IMR-90 (cell line): ENCODE data around the gene DDX31. TPM values are rescaled to one million over a fixed set of nuclear protein-coding genes. Genes with fewer than 3 reads are reported as not detected.

Experiments
- ATAC-seq: fragments of 200-7000 bp; cut with Tn5 transposase; 2 replicates; pipeline ENCODE4 v1.9.1; 2020; ENCODE audit warnings: low read depth, mild to moderate bottlenecking, moderate library complexity
- BruUV-seq: library from RNA; stranded (reverse); fragments of 400-500 nt; replicated peaks from 2 replicates; lab custom pipeline; 2021; lab: Mats Ljungman, UMichigan
- CTCF ChIA-PET: fragments of 300-600 bp; formaldehyde crosslinking; extraction: SDS; loops from one replicate; lab custom pipeline; 2021; ENCODE audit warnings: antibody characterized with exemption; lab: Yijun Ruan, JAX
- POLR2A ChIA-PET: fragments of 300-600 bp; sonication (Branson Sonifier 250); formaldehyde crosslinking; loops from one replicate; lab custom pipeline; 2022; ENCODE audit warnings: antibody characterized with exemption; ENCODE audit not compliant: unreplicated experiment; lab: Charles Lee
- DNase-seq: peaks from one replicate; pipeline ENCODE4 v3.0.0; 2013
- H2AFZ ChIP-seq: replicated peaks from 2 replicates; pipeline ENCODE3; 2013; ENCODE audit warnings: low read length, mild to moderate bottlenecking; ENCODE audit not compliant: poor library complexity
- H2AK5ac ChIP-seq: 2 replicates; pipeline ENCODE4 v1.6.1; 2013; ENCODE audit warnings: low read depth, low read length, inconsistent platforms
- H2AK9ac ChIP-seq: replicated peaks from 2 replicates; pipeline ENCODE3; 2013; ENCODE audit warnings: mild to moderate bottlenecking, low read depth, low read length, moderate library complexity; ENCODE audit not compliant: poor library complexity
- H2BK120ac ChIP-seq: 2 replicates; pipeline ENCODE4 v1.6.1; 2013; ENCODE audit warnings: low read depth, low read length, inconsistent platforms
- H2BK15ac ChIP-seq: 3 replicates; pipeline ENCODE4 v1.6.1; 2013; ENCODE audit warnings: low read depth, low read length, inconsistent platforms
- H2BK20ac ChIP-seq: 2 replicates; pipeline ENCODE4 v1.6.1; 2013; ENCODE audit warnings: low read depth, mild to moderate bottlenecking, inconsistent platforms, low read length, moderate library complexity
- H2BK5ac ChIP-seq: 2 replicates; pipeline ENCODE4 v1.6.1; 2013; ENCODE audit warnings: mild to moderate bottlenecking, low read depth, low read length, inconsistent platforms; ENCODE audit not compliant: poor library complexity, severe bottlenecking
- H3K14ac ChIP-seq: replicated peaks from 2 replicates; pipeline ENCODE4 v1.6.1; 2013; ENCODE audit warnings: low read depth, low read length, inconsistent platforms
- H3K18ac ChIP-seq: 2 replicates; pipeline ENCODE4 v1.6.1; 2013; ENCODE audit warnings: low read depth, low read length, control low read depth
- H3K23ac ChIP-seq: 2 replicates; pipeline ENCODE4 v1.6.1; 2013; ENCODE audit warnings: low read depth, low read length, inconsistent platforms
- H3K27ac ChIP-seq: 2 replicates; pipeline ENCODE4 v1.5.1; 2013; ENCODE audit warnings: mild to moderate bottlenecking, control low read depth, low read length; ENCODE audit not compliant: insufficient read depth
- H3K27me3 ChIP-seq: 2 replicates; pipeline ENCODE4 v1.6.1; 2013; ENCODE audit warnings: low read length; ENCODE audit not compliant: control insufficient read depth, insufficient read depth
- H3K36me3 ChIP-seq: 2 replicates; pipeline ENCODE4 v1.6.1; 2013; ENCODE audit warnings: low read length, mixed read lengths; ENCODE audit not compliant: control insufficient read depth, insufficient read depth
- H3K4ac ChIP-seq: 2 replicates; pipeline ENCODE4 v1.6.1; 2013; ENCODE audit warnings: low read depth, low read length, inconsistent platforms
- H3K4me1 ChIP-seq: 2 replicates; pipeline ENCODE4 v1.6.1; 2013; ENCODE audit warnings: low read length, mixed read lengths; ENCODE audit not compliant: control insufficient read depth, insufficient read depth
- H3K4me2 ChIP-seq: 2 replicates; pipeline ENCODE4 v1.6.1; 2013; ENCODE audit warnings: low read depth, mild to moderate bottlenecking, control low read depth, low read length, moderate library complexity
- H3K4me3 ChIP-seq: 2 replicates; pipeline ENCODE4 v1.5.1; 2013; ENCODE audit warnings: low read depth, mild to moderate bottlenecking, control low read depth, low read length, moderate library complexity; ENCODE audit not compliant: insufficient read depth
- H3K56ac ChIP-seq: 2 replicates; pipeline ENCODE4 v1.6.1; 2013; ENCODE audit warnings: low read length, inconsistent platforms; ENCODE audit not compliant: insufficient read depth; ENCODE audit errors: extremely low read depth
- H3K79me1 ChIP-seq, 2 experiments: 2 replicates each; pipeline ENCODE4 v1.6.1; 2013; ENCODE audit warnings: low read length in 2 of 2, inconsistent platforms in 1 of 2, low read depth in 1 of 2
- H3K9ac ChIP-seq: 2 replicates; pipeline ENCODE4 v1.6.1; 2013; ENCODE audit warnings: low read depth, low read length, control low read depth
- H3K9me1 ChIP-seq: 2 replicates; pipeline ENCODE4 v1.6.1; 2013; ENCODE audit warnings: low read length, inconsistent platforms; ENCODE audit not compliant: insufficient read depth
- H3K9me3 ChIP-seq: 2 replicates; pipeline ENCODE4 v1.6.1; 2013; ENCODE audit warnings: low read length; ENCODE audit not compliant: control insufficient read depth, insufficient read depth
- H4K20me1 ChIP-seq: 2 replicates; pipeline ENCODE4 v1.6.1; 2013; ENCODE audit warnings: low read length, inconsistent platforms; ENCODE audit not compliant: insufficient read depth
- H4K5ac ChIP-seq: 2 replicates; pipeline ENCODE4 v1.6.1; 2013; ENCODE audit warnings: mild to moderate bottlenecking, low read depth, low read length, control low read depth
- H4K8ac ChIP-seq, 2 experiments: 2 replicates each; pipeline ENCODE4 v1.6.1; 2013; ENCODE audit warnings: low read depth in 2 of 2, low read length in 2 of 2, control low read depth in 1 of 2, inconsistent platforms in 1 of 2
- H4K91ac ChIP-seq: 2 replicates; pipeline ENCODE4 v1.6.1; 2013; ENCODE audit warnings: low read depth, low read length, inconsistent platforms; ENCODE audit not compliant: insufficient read depth
- BHLHE40 ChIP-seq: fragments of 150-350 bp; IDR thresholded peaks from 2 replicates; pipeline ENCODE4 v1.6.1; 2016; ENCODE audit warnings: mild to moderate bottlenecking, low read depth, low read length
- CHD1 ChIP-seq: IDR thresholded peaks from 2 replicates; pipeline ENCODE4 v1.6.1; 2012; ENCODE audit warnings: low read depth, low read length, improper control_type of control experiment
- FOS ChIP-seq: fragments of 150-350 bp; IDR thresholded peaks from 2 replicates; pipeline ENCODE4 v1.6.1; 2016; ENCODE audit warnings: low read depth, low read length
- MAFK ChIP-seq: IDR thresholded peaks from 2 replicates; pipeline ENCODE4 v1.6.1; 2012; ENCODE audit warnings: low read depth, low read length, improper control_type of control experiment
- MAZ ChIP-seq: IDR thresholded peaks from 2 replicates; pipeline ENCODE4 v1.6.1; 2012; ENCODE audit warnings: low read depth, mild to moderate bottlenecking, low read length, improper control_type of control experiment, moderate library complexity, borderline replicate concordance
- MXI1 ChIP-seq: IDR thresholded peaks from 2 replicates; pipeline ENCODE4 v1.6.1; 2012; ENCODE audit warnings: low read depth, mild to moderate bottlenecking, low read length, moderate library complexity, borderline replicate concordance
- NFE2L2 ChIP-seq: fragments of 150-350 bp; IDR thresholded peaks from 2 replicates; pipeline ENCODE4 v1.6.1; 2016; ENCODE audit warnings: low read depth, mild to moderate bottlenecking, low read length
- POLR2A ChIP-seq: IDR thresholded peaks from 2 replicates; pipeline ENCODE4 v1.6.1; 2012; ENCODE audit warnings: mild to moderate bottlenecking, low read depth, low read length
- RAD21 ChIP-seq: IDR thresholded peaks from 2 replicates; pipeline ENCODE4 v1.6.1; 2012; ENCODE audit warnings: low read length, improper control_type of control experiment
- RCOR1 ChIP-seq: IDR thresholded peaks from 2 replicates; pipeline ENCODE4 v1.6.1; 2012; ENCODE audit warnings: mild to moderate bottlenecking, low read length, improper control_type of control experiment; ENCODE audit not compliant: insufficient replicate concordance
- RFX5 ChIP-seq: IDR thresholded peaks from 2 replicates; pipeline ENCODE4 v1.8.0; 2012; ENCODE audit warnings: low read depth, mild to moderate bottlenecking, low read length, moderate library complexity
- SMC3 ChIP-seq: fragments of 150-350 bp; IDR thresholded peaks from 2 replicates; pipeline ENCODE4 v1.6.1; 2016; ENCODE audit warnings: low read depth, mild to moderate bottlenecking, antibody characterized with exemption, low read length, moderate library complexity
- USF2 ChIP-seq: fragments of 150-350 bp; IDR thresholded peaks from 2 replicates; pipeline ENCODE4 v1.6.1; 2017; ENCODE audit warnings: mild to moderate bottlenecking, antibody characterized with exemption, low read length, low read depth
- WGBS, 2 experiments: methylation state at CpG; one replicate each; pipeline versions ENCODE4 v1.1.5 to v1.1.7; 2013; ENCODE audit warnings: missing lambda C conversion rate in 2 of 2; ENCODE audit not compliant: insufficient read length in 1 of 2; ENCODE audit errors: extremely low coverage in 2 of 2; 5-methylcytosine and 5-hydroxymethylcytosine counted together
- dilution Hi-C: fragments of 300-500 bp; cut with HindIII; formaldehyde crosslinking; loops from one replicate; pipeline ENCODE4 v1.14.3; 2018; ENCODE audit warnings: low sequenced_read_pairs; ENCODE audit not compliant: unreplicated experiment
- in situ Hi-C: fragments of 300-500 bp; cut with MboI; formaldehyde crosslinking; loops from 3 replicates; pipeline ENCODE4 v1.14.3; 2019; ENCODE audit warnings: low sequenced_read_pairs, inconsistent platforms, mixed read lengths
- intact Hi-C: fragments of 100-400 bp; cut with micrococcal nuclease; formaldehyde crosslinking; loops from 2 replicates; pipeline ENCODE4 v1.10.0; 2022
- polyA plus RNA-seq, 3 experiments: library from polyadenylated mRNA; depleted of rRNA; stranded (reverse); fragments of >200 nt; gene quantifications; 2 replicates each; pipeline ENCODE4 v1.2.3, GENCODE V29; 2012; ENCODE audit warnings: low replicate concordance in 1 of 3
- total RNA-seq: library from RNA; depleted of rRNA; stranded (reverse); fragments of >200 nt; gene quantifications from 2 replicates; pipeline ENCODE4 v1.2.3, GENCODE V29; 2012
- TF ChIP-seq, protein P1 (sequence below): conservative IDR thresholded peaks from 2 replicates; pipeline ENCODE4 v1.5.1; 2012; ENCODE audit warnings: mild to moderate bottlenecking, low read depth, low read length, improper control_type of control experiment
- TF ChIP-seq, protein P2 (sequence below): fragments of 150-350 bp; IDR thresholded peaks from 2 replicates; pipeline ENCODE4 v1.6.1; 2016; ENCODE audit warnings: low read depth, mild to moderate bottlenecking, low read length, moderate library complexity, borderline replicate concordance

Gene DDX31
- total and polyA plus RNA-seq, 2 of the 4 experiments (the other 2 are of a cell fraction) = 10.7 to 14.0 TPM

GRCh38 chr9:132647355-132647754, 22.4 kb downstream of the DDX31 start:
- H4K91ac ChIP-seq = peak overlapping the region; percentile 72; the same call in 1 of the 2 replicates
- no peak overlapping the region for H3K4me3 ChIP-seq
- peak; percentile 100 for DNase-seq
- peak overlapping the region; percentile 48; the same call in 1 of the 2 replicates for H3K27ac ChIP-seq
- in situ Hi-C loops = no loop called here
- H2AFZ ChIP-seq = no peak overlapping the region
- H2AK9ac ChIP-seq = no peak overlapping the region
- H3K14ac ChIP-seq = peak overlapping the region; percentile 91; the same call in 1 of the 2 replicates
- peaks cover 38% of the 10 kb centered on the region for H3K36me3 ChIP-seq
- H3K56ac ChIP-seq = no peak overlapping the region
- H3K18ac ChIP-seq = no peak overlapping the region
- peak overlapping the region; percentile 28 for H2BK5ac ChIP-seq
- intact Hi-C loops = loop anchor here (1.0 kb wide), 1 partner anchor 153 kb away; no protein-coding TSS in a partner anchor
- peak overlapping the region in 1 of 2 experiments; percentile 65; a peak in 1 of 4 replicates for H4K8ac ChIP-seq
- H3K27me3 ChIP-seq = no peaks in the 10 kb centered on the region
- peak overlapping the region; percentile 94 for H3K4ac ChIP-seq
- no TSS peak for BruUV-seq
- WGBS, 2 experiments = no CpG with 5 or more reads among the region's 4 CpGs
- peaks cover 8% of the 10 kb centered on the region; the same call in 1 of the 2 replicates for H4K20me1 ChIP-seq
- no peak overlapping the region for H4K5ac ChIP-seq
- no peak overlapping the region for H3K9ac ChIP-seq
- H2AK5ac ChIP-seq = no peak overlapping the region; the same call in 1 of the 2 replicates
- peaks cover 10% of the 10 kb centered on the region for H3K4me1 ChIP-seq
- H2BK15ac ChIP-seq = 0 out of 3 replicates have a peak overlapping the region, but pooled peaks have one; percentile 35
- H2BK20ac ChIP-seq = peak overlapping the region; percentile 86
- H3K9me1 ChIP-seq = peaks cover 12% of the 10 kb centered on the region
- H3K79me1 ChIP-seq = peaks cover 0 to 8% of the 10 kb centered on the region in 2 experiments; a peak in 3 of 4 replicates
- dilution Hi-C loops = no loop called here
- H2BK120ac ChIP-seq = peak overlapping the region; percentile 83
- peak overlapping the region; percentile 11; the same call in 1 of the 2 replicates for H3K4me2 ChIP-seq
- ATAC-seq = peak; percentile 94
- H3K9me3 ChIP-seq = no peaks in the 10 kb centered on the region
- 0 out of 2 replicates have a peak overlapping the region, but pooled peaks have one; percentile 63 for H3K23ac ChIP-seq
- POLR2A ChIA-PET = no interaction called here
- CTCF ChIA-PET = no interaction called here
- TF ChIP-seq BHLHE40 (peak; percentile 97), POLR2A (no peak; the same call in 1 of the 2 replicates), SMC3 (no peak), NFE2L2 (no peak), RAD21 (no peak), FOS (peak; percentile 96), CHD1 (no peak), RFX5 (no peak), USF2 (no peak), MXI1 (0 out of 2 replicates have a peak, but pooled peaks have one; percentile 41), MAFK (no peak), MAZ (peak; percentile 73; the same call in 1 of the 2 replicates), RCOR1 (no peak)
- TF ChIP-seq, protein P1, sequence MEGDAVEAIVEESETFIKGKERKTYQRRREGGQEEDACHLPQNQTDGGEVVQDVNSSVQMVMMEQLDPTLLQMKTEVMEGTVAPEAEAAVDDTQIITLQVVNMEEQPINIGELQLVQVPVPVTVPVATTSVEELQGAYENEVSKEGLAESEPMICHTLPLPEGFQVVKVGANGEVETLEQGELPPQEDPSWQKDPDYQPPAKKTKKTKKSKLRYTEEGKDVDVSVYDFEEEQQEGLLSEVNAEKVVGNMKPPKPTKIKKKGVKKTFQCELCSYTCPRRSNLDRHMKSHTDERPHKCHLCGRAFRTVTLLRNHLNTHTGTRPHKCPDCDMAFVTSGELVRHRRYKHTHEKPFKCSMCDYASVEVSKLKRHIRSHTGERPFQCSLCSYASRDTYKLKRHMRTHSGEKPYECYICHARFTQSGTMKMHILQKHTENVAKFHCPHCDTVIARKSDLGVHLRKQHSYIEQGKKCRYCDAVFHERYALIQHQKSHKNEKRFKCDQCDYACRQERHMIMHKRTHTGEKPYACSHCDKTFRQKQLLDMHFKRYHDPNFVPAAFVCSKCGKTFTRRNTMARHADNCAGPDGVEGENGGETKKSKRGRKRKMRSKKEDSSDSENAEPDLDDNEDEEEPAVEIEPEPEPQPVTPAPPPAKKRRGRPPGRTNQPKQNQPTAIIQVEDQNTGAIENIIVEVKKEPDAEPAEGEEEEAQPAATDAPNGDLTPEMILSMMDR = no peak
- TF ChIP-seq, protein P2, sequence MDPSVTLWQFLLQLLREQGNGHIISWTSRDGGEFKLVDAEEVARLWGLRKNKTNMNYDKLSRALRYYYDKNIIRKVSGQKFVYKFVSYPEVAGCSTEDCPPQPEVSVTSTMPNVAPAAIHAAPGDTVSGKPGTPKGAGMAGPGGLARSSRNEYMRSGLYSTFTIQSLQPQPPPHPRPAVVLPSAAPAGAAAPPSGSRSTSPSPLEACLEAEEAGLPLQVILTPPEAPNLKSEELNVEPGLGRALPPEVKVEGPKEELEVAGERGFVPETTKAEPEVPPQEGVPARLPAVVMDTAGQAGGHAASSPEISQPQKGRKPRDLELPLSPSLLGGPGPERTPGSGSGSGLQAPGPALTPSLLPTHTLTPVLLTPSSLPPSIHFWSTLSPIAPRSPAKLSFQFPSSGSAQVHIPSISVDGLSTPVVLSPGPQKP = no peak
